Superior temporal gyrus (tissue), 1 donor: ENCODE data around the gene ITGA3.
A peak's percentile ranks its signal among the peaks of the same experiment; 100 is the strongest.

Experiments
- DNase-seq: peaks from one replicate; pipeline ENCODE4 v3.0.0-alpha.2; 2016; ENCODE audit errors: extremely low spot score

Gene ITGA3

GRCh38 chr17:50093807-50094206 lies 37.9 kb downstream of the ITGA3 start:
- no peak for DNase-seq

- peak; percentile 99 for DNase-seq
These were observed 38.4 kb downstream of the ITGA3 start for GRCh38 chr17:50094243-50094752.

DNA sequence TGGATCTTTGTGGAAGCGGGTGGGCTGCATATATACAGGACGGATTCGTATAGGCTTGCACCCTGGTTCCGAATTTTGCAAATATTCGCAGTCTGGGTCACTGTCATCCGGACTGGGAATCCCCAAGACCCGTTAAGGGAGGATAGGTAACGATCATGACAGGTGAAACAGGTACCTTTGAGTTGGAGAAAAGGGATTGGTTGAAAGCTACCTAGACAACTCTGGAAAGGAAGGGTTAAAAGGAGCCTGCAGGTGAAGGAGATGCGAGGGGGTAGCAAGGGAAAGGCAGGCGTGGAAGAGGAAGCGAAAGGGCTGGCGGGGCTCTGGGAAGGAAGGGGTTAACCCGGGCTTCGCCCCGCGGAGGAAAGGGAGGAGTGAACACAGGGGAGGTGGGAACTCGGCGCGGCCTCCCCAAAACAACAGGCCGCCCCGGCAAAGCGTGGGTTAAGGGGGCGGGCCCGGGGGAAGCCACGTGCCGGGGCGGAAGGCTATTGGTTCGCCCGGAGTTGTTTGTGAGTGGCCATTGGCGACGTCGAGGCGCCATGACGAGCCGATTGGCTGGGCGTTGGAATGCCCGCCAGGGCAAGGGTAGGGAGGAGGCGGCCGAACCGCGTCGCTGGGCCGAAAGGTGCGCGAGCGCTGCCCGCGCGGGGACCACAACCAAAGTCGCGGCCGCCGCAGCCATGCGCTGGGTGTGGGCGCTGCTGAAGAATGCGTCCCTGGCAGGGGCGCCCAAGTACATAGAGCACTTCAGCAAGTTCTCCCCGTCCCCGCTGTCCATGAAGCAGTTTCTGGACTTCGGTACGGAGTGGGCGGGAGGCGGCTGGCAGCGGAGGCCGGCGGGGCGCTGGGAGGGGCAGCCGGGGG lies 39.1 kb downstream of the ITGA3 start, which contains the start of gene PDK2:
Gene PDK2 (plus strand): TSS at position 599 of the 867 bp plus-strand sequence. CDS start 85 bp downstream, at position 684.
- peak; percentile 98 for DNase-seq

GRCh38 chr17:50095626-50096037 lies 39.7 kb downstream of the ITGA3 start:
- DNase-seq: peak; percentile 29

GRCh38 chr17:50096092-50096491 lies 40.2 kb downstream of the ITGA3 start:
- no peak for DNase-seq

DNA sequence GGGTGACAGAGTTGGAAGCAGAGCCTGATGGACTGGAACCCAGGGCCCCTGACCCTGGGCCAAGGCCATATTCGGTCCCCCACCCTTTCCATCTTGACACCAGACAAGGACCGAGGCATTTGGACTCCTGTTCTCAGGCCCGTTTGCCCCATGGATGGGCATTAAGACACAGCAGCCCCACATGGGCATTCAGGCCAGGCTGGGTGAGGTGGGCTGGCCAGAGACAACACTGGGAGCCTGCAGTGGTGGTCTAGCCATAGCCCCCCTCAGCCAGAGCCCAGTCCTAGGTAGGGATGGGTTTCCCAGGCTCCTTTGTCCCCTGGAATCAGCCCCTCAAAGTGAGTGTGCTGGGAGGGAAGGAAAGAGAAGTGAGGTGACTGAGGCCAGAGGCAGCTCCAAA lies 40.8 kb downstream of the ITGA3 start:
- DNase-seq: no peak

GRCh38 chr17:50097455-50097854 lies 41.5 kb downstream of the ITGA3 start:
- no peak for DNase-seq

DNA sequence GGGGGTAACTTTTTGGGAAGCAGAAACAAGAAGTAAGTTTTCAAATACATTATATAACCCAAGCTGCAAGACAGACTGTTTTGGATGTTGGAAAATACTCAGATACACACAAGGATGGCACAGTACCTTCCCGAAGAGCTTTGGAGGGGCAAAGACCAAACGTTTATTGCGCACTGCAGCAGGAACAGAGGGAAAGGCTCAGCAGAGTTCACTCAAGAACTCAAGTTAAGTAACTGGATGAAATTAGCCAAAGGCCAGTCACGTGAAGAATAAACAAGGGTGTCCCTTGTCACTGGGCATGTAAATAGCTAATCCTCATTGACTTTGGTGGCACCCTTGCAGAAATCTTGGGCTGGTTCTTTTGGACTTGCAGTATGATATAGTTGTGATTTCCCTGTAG lies 42.0 kb downstream of the ITGA3 start:
- no peak for DNase-seq

DNA sequence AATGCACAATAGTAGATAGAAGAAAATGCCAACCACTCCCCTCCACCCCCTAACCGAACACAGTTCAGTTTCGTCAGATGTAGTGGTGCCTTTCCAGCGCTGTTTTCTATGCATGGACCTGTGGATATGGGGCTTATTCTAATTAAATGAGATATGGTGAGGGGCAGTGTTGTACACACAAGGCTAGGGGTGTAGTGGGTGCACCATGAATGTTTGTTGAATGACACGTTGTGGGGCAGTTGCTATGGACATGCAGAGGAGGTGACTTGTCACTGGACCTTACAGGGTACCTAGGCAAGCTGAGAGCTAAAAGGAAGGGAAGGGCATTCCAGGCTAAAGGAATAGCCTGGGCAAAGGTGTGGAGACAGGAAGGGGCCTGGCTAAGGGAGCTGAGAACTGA lies 42.7 kb downstream of the ITGA3 start:
- no peak for DNase-seq

GRCh38 chr17:50099003-50099402 lies 43.1 kb downstream of the ITGA3 start:
- no peak for DNase-seq

- no peak for DNase-seq
These were observed 44.6 kb downstream of the ITGA3 start for GRCh38 chr17:50100480-50100883.

- peak; percentile 52 for DNase-seq
These were observed 45.0 kb downstream of the ITGA3 start for GRCh38 chr17:50100921-50101345.

DNA sequence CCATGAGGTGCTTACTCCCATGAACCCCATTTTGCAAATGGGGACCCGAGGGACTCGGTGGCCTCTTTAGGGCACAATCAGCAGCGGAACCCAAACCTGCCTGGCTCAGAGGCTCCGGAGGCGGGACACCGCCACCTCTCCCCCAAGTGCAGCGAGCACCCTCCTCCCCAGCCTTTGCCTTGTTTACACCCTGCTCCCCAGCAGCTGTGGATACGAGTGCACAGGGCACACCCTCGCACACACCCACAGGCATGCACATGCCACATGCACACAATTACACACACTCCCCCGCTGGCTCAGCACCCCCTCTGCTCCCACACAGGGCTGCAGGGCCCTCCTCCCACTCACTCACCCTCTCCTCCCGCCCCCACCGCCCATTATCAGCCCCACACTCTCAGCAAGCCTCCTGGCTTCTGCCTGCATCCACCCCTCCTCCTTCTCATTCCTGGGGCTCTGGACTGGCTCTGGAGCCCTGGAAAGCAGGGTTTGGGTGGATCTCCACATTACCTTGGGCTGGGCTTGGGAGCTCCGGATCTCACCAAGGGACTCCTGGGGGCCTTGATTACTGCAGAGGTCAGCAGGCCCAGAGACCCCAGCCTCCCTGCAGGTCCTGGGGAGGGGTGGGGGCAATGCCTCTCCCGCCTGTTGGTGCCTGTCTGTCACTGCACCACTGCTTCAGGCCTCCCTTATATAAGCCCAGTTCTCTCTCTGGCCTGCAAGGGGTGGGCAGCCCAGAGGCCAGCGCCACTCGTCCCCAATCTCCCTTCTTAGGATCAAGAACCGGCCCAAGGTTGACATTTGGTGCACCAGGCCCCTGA lies 45.6 kb downstream of the ITGA3 start:
- DNase-seq: peak; percentile 23

DNA sequence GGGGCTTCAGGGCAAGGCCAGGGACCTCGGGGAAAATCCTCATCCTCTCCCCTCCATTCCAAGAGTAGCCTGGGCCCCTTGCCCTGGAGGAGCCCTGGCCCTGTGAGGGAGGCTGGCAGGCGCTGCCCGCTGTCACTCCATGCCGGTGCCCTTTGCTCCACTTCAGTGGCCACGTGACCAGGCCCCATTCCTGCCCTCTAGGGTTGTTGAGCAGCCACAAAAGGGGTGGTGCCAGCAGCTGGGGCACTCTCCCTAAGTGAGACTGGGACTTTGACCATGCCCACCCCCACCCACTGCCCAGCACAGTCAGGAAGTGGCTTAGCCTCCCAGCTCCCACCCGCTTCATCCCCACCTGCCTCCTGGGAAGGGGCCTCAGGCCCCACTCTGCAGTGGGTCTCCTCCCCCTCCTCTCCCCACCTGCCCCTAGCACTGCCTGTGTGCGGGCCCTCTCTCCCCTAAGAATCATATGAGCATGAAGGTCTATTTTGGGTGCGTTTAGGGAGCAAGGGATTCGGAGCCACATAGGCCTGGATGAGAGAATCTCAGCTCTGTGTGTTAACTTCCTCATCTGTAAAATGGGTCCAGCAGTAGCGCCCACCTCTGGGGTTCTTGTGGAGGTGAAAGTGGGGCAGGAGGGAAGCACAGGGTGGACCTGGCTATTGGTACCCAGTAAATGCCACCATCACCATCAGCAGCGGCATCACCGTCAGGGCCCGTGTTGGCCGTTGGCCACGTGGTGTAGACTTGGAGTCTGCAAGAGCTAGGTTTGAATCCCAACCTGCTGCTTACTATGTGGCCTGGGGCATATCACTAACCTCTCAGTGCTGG lies 46.5 kb downstream of the ITGA3 start:
- peak; percentile 40 for DNase-seq

DNA sequence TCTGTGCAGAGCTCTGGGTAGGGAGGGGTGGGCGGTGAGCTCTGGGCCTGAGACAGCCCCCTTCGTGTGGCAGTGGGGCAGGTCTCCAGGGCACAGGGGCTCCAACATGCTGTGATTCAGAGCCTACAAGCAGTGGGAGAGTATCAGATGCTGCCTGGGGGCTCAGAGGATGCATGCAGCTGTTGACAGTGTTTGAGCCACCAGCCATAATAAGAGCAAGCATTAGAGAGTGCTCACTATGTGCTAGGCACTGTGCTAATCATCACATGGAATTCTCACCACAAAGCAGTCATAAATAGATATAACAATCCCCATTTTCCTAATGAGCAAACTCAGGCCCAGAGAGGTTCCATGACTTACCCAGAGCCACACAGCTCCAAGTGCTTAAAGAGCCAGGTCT lies 47.3 kb downstream of the ITGA3 start:
- DNase-seq: no peak

- DNase-seq: no peak
These were observed 48.0 kb downstream of the ITGA3 start for GRCh38 chr17:50103941-50104340.

DNA sequence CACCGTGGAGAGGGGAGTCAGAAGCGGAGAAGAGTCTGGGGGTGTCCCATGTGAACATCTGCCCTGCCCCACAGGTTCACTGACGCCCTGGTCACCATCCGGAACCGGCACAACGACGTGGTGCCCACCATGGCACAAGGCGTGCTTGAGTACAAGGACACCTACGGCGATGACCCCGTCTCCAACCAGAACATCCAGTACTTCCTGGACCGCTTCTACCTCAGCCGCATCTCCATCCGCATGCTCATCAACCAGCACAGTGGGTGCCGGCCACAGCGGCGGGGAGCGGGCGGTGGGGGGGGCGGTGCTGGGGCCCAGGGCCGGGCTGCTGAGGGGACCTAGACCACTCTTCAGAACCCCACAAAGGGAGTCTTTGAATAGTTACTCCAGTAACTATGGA lies 49.9 kb downstream of the ITGA3 start:
- no peak for DNase-seq

GRCh38 chr17:50106393-50107131 lies 50.7 kb downstream of the ITGA3 start:
- DNase-seq: no peak

- DNase-seq: no peak
These were observed 52.0 kb downstream of the ITGA3 start for GRCh38 chr17:50107790-50108414.

DNA sequence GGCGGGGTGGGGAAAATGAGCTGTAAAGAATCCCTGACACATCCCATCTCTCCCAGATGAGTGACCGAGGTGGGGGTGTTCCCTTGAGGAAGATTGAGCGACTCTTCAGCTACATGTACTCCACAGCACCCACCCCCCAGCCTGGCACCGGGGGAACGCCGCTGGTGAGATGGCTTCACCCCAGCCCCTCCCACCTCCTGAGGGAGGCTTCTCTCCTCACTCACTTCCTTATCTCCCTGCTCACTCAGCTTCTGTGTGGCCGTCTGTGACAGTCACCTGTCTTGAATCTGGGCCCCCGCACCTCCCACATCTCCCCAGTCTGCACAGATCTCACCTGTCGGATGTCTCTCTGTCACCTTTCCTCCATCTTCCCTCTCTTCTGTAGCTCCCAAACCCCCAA lies 52.6 kb downstream of the ITGA3 start:
- DNase-seq: no peak
